GM12878 (cell line): Measurements from ENCODE around the gene CEP295NL. TPM values are rescaled to one million over a fixed set of nuclear protein-coding genes. Genes with fewer than 3 reads are reported as not detected.

Experiments
- ATAC-seq: fragments of 200-7000 bp; cut with Tn5 transposase; 3 replicates; pipeline ENCODE4 v1.9.1; 2020; ENCODE audit warnings: mild to moderate bottlenecking, moderate library complexity
- BruUV-seq: library from RNA; stranded (reverse); fragments of 400-500 nt; replicated peaks from 2 replicates; lab custom pipeline; 2021; lab: Mats Ljungman, UMichigan
- CTCF ChIA-PET: fragments of 300-600 bp; sonication (Branson Sonifier 250); formaldehyde crosslinking; extraction: SDS; loops from one replicate; lab custom pipeline; 2021; ENCODE audit warnings: inconsistent platforms; lab: Yijun Ruan, JAX
- POLR2A ChIA-PET: fragments of 350-600 bp; formaldehyde crosslinking; extraction: SDS; loops from one replicate; lab custom pipeline; 2021; ENCODE audit warnings: inconsistent platforms; lab: Charles Lee
- RAD21 ChIA-PET: fragments of 300-600 bp; sonication (Branson Sonifier 250); formaldehyde crosslinking; loops from one replicate; lab custom pipeline; 2023; ENCODE audit warnings: antibody characterized with exemption; ENCODE audit not compliant: unreplicated experiment; lab: Charles Lee
- SMC1A ChIA-PET: fragments of 300-600 bp; sonication (Branson Sonifier 250); formaldehyde crosslinking; loops from one replicate; lab custom pipeline; 2023; ENCODE audit not compliant: unreplicated experiment, uncharacterized antibody; lab: Charles Lee
- DNase-seq: peaks from one replicate; pipeline ENCODE4 v3.0.0-alpha.2; 2011; ENCODE audit warnings: low read depth, low spot score
- FAIRE-seq: peaks from 3 replicates; lab custom pipeline; 2011; peaks lifted over from hg19 to GRCh38; lab: Jason Lieb, UNC
- H2AFZ ChIP-seq: 2 replicates; pipeline ENCODE4 v1.6.0; 2011; ENCODE audit warnings: low read depth, low read length, control low read depth; ENCODE audit not compliant: control insufficient read depth
- H3K27ac ChIP-seq: 2 replicates; pipeline ENCODE4 v1.5.1; 2011; ENCODE audit warnings: control low read depth; ENCODE audit not compliant: control insufficient read depth, insufficient read depth
- H3K27me3 ChIP-seq, 2 experiments: replicated peaks in 1 of 2; 2 replicates each; pipeline versions ENCODE4 v1.6.0 to v1.6.1; 2011; ENCODE audit warnings: low read length in 1 of 2; ENCODE audit not compliant: control insufficient read depth in 2 of 2, insufficient read depth in 2 of 2
- H3K36me3 ChIP-seq, 2 experiments: 2 replicates each; pipeline ENCODE4 v1.5.1; 2011; ENCODE audit warnings: low read length in 1 of 2; ENCODE audit not compliant: control insufficient read depth in 2 of 2, insufficient read depth in 2 of 2
- H3K4me1 ChIP-seq: 2 replicates; pipeline ENCODE4 v1.6.1; 2011; ENCODE audit warnings: mild to moderate bottlenecking, low read length, moderate library complexity, mixed read lengths; ENCODE audit not compliant: control insufficient read depth, insufficient read depth
- H3K4me2 ChIP-seq: 2 replicates; pipeline ENCODE4 v1.6.0; 2011; ENCODE audit warnings: control low read depth; ENCODE audit not compliant: control insufficient read depth, insufficient read depth
- H3K4me3 ChIP-seq: fragments of 200-600 bp; sonication (generic); 2 replicates; pipeline ENCODE4 v1.5.1; 2016
- H3K79me2 ChIP-seq: 2 replicates; pipeline ENCODE4 v1.6.0; 2011; ENCODE audit warnings: low read length; ENCODE audit not compliant: control insufficient read depth, insufficient read depth
- H3K9ac ChIP-seq: 2 replicates; pipeline ENCODE4 v1.8.0; 2011; ENCODE audit warnings: low read length, control low read depth, mixed read lengths; ENCODE audit not compliant: control insufficient read depth, insufficient read depth
- H3K9me3 ChIP-seq: replicated peaks from 3 replicates; pipeline ENCODE4 v1.5.1; 2011; ENCODE audit warnings: mild to moderate bottlenecking, low read length; ENCODE audit not compliant: control insufficient read depth, insufficient read depth
- H4K20me1 ChIP-seq: 2 replicates; pipeline ENCODE4 v1.6.0; 2011; ENCODE audit not compliant: control insufficient read depth, insufficient read depth
- CBFB ChIP-seq: IDR thresholded peaks from 2 replicates; pipeline ENCODE4 v1.6.1; 2016; ENCODE audit warnings: antibody characterized with exemption, low read depth
- FOS ChIP-seq: IDR thresholded peaks from 3 replicates; pipeline ENCODE4 v1.6.1; 2011; ENCODE audit warnings: borderline replicate concordance; ENCODE audit not compliant: insufficient read length; ENCODE audit errors: extremely low read depth
- KAT2A ChIP-seq: conservative IDR thresholded peaks from 2 replicates; pipeline ENCODE4 v1.6.1; 2011; ENCODE audit warnings: low read depth, low read length; ENCODE audit not compliant: control insufficient read depth
- KLF5 ChIP-seq: fragments of 450-650 bp; IDR thresholded peaks from 2 replicates; pipeline ENCODE4 v1.6.1; 2014; ENCODE audit warnings: mild to moderate bottlenecking; ENCODE audit not compliant: partially characterized antibody
- MYC ChIP-seq: IDR thresholded peaks from 2 replicates; pipeline ENCODE4 v1.6.1; 2011; ENCODE audit warnings: mild to moderate bottlenecking, low read length, moderate library complexity, inconsistent platforms; ENCODE audit not compliant: insufficient read depth, insufficient replicate concordance, insufficient read length, severe bottlenecking
- NFYB ChIP-seq: IDR thresholded peaks from 2 replicates; pipeline ENCODE4 v1.6.1; 2011; ENCODE audit warnings: low read depth, mild to moderate bottlenecking, low read length, improper control_type of control experiment, moderate library complexity; ENCODE audit not compliant: insufficient read depth
- NRF1 ChIP-seq: conservative IDR thresholded peaks from 2 replicates; pipeline ENCODE4 v1.6.1; 2011; ENCODE audit warnings: mild to moderate bottlenecking, low read depth, low read length, improper control_type of control experiment
- SIN3A ChIP-seq: IDR thresholded peaks from 2 replicates; pipeline ENCODE4 v1.6.1; 2012; ENCODE audit warnings: low read depth, low read length, improper control_type of control experiment
- SIX5 ChIP-seq: IDR thresholded peaks from 2 replicates; pipeline ENCODE4 v1.6.1; 2011; ENCODE audit warnings: mild to moderate bottlenecking, low read depth, low read length, moderate library complexity; ENCODE audit not compliant: severe bottlenecking
- SMC3 ChIP-seq: IDR thresholded peaks from 2 replicates; pipeline ENCODE4 v1.6.1; 2011; ENCODE audit warnings: low read length, improper control_type of control experiment, borderline replicate concordance
- SP1 ChIP-seq: IDR thresholded peaks from one replicate; pipeline ENCODE4 v1.6.1; 2011; ENCODE audit warnings: low read depth, low read length
- TARDBP ChIP-seq: IDR thresholded peaks from 2 replicates; pipeline ENCODE4 v1.6.1; 2016; ENCODE audit warnings: borderline replicate concordance
- ZNF207 ChIP-seq: fragments of 450-650 bp; IDR thresholded peaks from 2 replicates; pipeline ENCODE4 v1.6.1; 2014; ENCODE audit warnings: antibody characterized with exemption, mild to moderate bottlenecking, borderline replicate concordance
- WGBS: methylation state at CpG from one replicate; pipeline ENCODE4 v1.1.6; 2016; ENCODE audit warnings: low lambda C conversion rate; ENCODE audit not compliant: insufficient replicate concordance, insufficient coverage; ENCODE audit errors: missing lambda C conversion rate; 5-methylcytosine and 5-hydroxymethylcytosine counted together
- in situ Hi-C: fragments of 300-500 bp; cut with MboI; formaldehyde crosslinking; loops from 9 replicates; pipeline ENCODE4 v1.14.3; 2018; ENCODE audit warnings: mixed read lengths
- intact Hi-C: fragments of 100-400 bp; cut with micrococcal nuclease; formaldehyde crosslinking; loops from one replicate; pipeline ENCODE4 v1.14.2; 2022; ENCODE audit not compliant: unreplicated experiment
- polyA plus RNA-seq, 11 experiments: library from polyadenylated mRNA; depleted of rRNA in 4 of 11; unstranded in 6 of 11; stranded (reverse) in 5 of 11; fragments of >200 nt; fragmentation: Nextera tagmentation in 4 of 11; fragmentation: Illumina TruSeq in 1 of 11; extraction: Ambion mirVana in 4 of 11; extraction: Trizol in 1 of 11; gene quantifications; 1 replicate in 1 of 11; 2 replicates in 10 of 11; pipeline versions ENCODE4 v1.2.1 to v1.2.3, GENCODE V29; 2011 to 2016; ENCODE audit warnings: inconsistent platforms in 2 of 11, missing spikeins in 2 of 11, low read depth in 1 of 11
- total RNA-seq, 4 experiments: library from RNA; depleted of rRNA in 3 of 4; stranded (reverse); fragments of >200 nt in 3 of 4; fragmentation: Illumina TruSeq in 1 of 4; extraction: Trizol in 1 of 4; gene quantifications; 2 replicates each; pipeline versions ENCODE4 v1.2.1 to v1.2.3, GENCODE V29; 2013 to 2021
- TF ChIP-seq, protein P1 (sequence below): IDR thresholded peaks from 2 replicates; pipeline ENCODE4 v1.6.1; 2012; ENCODE audit warnings: low read depth, low read length, improper control_type of control experiment
- TF ChIP-seq, protein P2 (sequence below): fragments of 450-650 bp; formaldehyde crosslinking; IDR thresholded peaks from 2 replicates; pipeline ENCODE4 v1.4.0; 2022; ENCODE audit warnings: mild to moderate bottlenecking, moderate library complexity
- TF ChIP-seq, protein P3 (sequence below): IDR thresholded peaks from 2 replicates; pipeline ENCODE4 v1.6.1; 2011; ENCODE audit warnings: low read depth, low read length, improper control_type of control experiment, borderline replicate concordance
- TF ChIP-seq, protein P4 (sequence below): IDR thresholded peaks from 2 replicates; pipeline ENCODE4 v1.6.1; 2011; ENCODE audit warnings: low read depth, mild to moderate bottlenecking, low read length, moderate library complexity, borderline replicate concordance; ENCODE audit errors: extremely low read depth
- TF ChIP-seq, protein P5 (sequence below): IDR thresholded peaks from 2 replicates; pipeline ENCODE4 v1.6.1; 2012; ENCODE audit warnings: low read length, inconsistent platforms

The CEP295NL gene
- total and polyA plus RNA-seq, 10 of the 15 experiments (the other 5 are each of a cell fraction or from before 2014, with no cell fraction given), result not detected

DNA sequence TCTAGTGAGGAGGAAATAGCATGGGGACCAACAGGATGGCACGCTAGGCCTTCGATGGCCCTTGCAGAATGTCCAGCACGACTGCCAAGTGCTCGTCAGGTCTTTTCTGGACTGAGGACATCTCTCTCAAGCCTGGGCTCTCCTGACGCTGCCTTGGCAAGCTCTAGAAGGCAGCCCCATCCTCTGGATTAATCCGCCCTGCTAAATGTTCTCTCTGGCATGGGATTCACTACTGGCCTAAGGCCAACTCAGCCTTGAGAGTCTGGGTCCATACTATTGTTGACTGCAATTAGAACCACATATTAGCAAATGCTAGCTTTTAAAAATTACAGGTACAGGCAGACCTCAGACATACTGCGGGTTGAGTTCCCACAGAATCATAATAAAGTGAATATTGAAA, 2.5 kb upstream of the CEP295NL start:
- no peak for ATAC-seq
- H3K9me3 ChIP-seq, result no peaks in the 10 kb centered on the region
- ChIA-PET SMC1A (no interaction called here), POLR2A (no interaction called here), RAD21 (no interaction called here), CTCF (interaction anchor here (0.5 to 0.6 kb wide), 2 partner anchors 99 to 1948 kb away, joined by 3 read pairs; no protein-coding TSS in a partner anchor)
- no peaks in the 10 kb centered on the region for H4K20me1 ChIP-seq
- no peaks in the 10 kb centered on the region for H3K79me2 ChIP-seq
- in situ Hi-C loops (no loop called here), intact Hi-C loops (no loop called here)
- H3K4me1 ChIP-seq, result no peaks in the 10 kb centered on the region
- no peak for FAIRE-seq
- no peak overlapping the region for H3K4me2 ChIP-seq
- 20% methylated on average over 7 of the region's 7 CpGs for WGBS
- DNase-seq, result no peak
- H3K27me3 ChIP-seq, result 0 out of 4 replicates have a peak, but pooled peaks cover 0 to 2% of the 10 kb centered on the region in 2 experiments
- no peaks in the 10 kb centered on the region for H3K36me3 ChIP-seq
- no peak overlapping the region for H3K27ac ChIP-seq
- H2AFZ ChIP-seq, result no peak overlapping the region
- H3K9ac ChIP-seq, result no peak overlapping the region
- no peak overlapping the region for H3K4me3 ChIP-seq
- no TSS peak for BruUV-seq
- no peak for TF ChIP-seq SP1
- TF ChIP-seq, protein P1, sequence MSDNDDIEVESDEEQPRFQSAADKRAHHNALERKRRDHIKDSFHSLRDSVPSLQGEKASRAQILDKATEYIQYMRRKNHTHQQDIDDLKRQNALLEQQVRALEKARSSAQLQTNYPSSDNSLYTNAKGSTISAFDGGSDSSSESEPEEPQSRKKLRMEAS, result no peak
- TF ChIP-seq, protein P2, sequence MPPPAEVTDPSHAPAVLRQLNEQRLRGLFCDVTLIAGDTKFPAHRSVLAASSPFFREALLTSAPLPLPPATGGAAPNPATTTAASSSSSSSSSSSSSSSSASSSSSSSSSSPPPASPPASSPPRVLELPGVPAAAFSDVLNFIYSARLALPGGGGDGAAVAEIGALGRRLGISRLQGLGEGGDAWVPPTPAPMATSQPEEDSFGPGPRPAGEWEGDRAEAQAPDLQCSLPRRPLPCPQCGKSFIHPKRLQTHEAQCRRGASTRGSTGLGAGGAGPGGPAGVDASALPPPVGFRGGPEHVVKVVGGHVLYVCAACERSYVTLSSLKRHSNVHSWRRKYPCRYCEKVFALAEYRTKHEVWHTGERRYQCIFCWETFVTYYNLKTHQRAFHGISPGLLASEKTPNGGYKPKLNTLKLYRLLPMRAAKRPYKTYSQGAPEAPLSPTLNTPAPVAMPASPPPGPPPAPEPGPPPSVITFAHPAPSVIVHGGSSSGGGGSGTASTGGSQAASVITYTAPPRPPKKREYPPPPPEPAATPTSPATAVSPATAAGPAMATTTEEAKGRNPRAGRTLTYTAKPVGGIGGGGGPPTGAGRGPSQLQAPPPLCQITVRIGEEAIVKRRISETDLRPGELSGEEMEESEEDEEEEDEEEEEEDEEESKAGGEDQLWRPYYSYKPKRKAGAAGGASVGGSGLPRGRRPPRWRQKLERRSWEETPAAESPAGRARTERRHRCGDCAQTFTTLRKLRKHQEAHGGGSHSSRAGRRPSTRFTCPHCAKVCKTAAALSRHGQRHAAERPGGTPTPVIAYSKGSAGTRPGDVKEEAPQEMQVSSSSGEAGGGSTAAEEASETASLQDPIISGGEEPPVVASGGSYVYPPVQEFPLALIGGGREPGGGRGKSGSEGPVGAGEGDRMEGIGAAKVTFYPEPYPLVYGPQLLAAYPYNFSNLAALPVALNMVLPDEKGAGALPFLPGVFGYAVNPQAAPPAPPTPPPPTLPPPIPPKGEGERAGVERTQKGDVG (CRISPR knock-in tag), result no peak
- no peak for TF ChIP-seq SMC3
- no peak for TF ChIP-seq ZNF207
- TF ChIP-seq, protein P3, sequence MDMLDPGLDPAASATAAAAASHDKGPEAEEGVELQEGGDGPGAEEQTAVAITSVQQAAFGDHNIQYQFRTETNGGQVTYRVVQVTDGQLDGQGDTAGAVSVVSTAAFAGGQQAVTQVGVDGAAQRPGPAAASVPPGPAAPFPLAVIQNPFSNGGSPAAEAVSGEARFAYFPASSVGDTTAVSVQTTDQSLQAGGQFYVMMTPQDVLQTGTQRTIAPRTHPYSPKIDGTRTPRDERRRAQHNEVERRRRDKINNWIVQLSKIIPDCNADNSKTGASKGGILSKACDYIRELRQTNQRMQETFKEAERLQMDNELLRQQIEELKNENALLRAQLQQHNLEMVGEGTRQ, result no peak
- TF ChIP-seq SIX5, result no peak
- TF ChIP-seq MYC, result no peak
- TF ChIP-seq NRF1, result no peak
- TF ChIP-seq KLF5, result no peak
- TF ChIP-seq KAT2A, result no peak
- no peak for TF ChIP-seq SIN3A
- TF ChIP-seq, protein P4, sequence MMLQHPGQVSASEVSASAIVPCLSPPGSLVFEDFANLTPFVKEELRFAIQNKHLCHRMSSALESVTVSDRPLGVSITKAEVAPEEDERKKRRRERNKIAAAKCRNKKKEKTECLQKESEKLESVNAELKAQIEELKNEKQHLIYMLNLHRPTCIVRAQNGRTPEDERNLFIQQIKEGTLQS, result no peak
- TF ChIP-seq FOS, result no peak
- TF ChIP-seq, protein P5, sequence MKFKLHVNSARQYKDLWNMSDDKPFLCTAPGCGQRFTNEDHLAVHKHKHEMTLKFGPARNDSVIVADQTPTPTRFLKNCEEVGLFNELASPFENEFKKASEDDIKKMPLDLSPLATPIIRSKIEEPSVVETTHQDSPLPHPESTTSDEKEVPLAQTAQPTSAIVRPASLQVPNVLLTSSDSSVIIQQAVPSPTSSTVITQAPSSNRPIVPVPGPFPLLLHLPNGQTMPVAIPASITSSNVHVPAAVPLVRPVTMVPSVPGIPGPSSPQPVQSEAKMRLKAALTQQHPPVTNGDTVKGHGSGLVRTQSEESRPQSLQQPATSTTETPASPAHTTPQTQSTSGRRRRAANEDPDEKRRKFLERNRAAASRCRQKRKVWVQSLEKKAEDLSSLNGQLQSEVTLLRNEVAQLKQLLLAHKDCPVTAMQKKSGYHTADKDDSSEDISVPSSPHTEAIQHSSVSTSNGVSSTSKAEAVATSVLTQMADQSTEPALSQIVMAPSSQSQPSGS, result no peak
- no peak for TF ChIP-seq TARDBP
- TF ChIP-seq NFYB, result no peak
- TF ChIP-seq CBFB, result no peak
